ENCODE data around the gene RBM33.

RBM33 gene

DNA sequence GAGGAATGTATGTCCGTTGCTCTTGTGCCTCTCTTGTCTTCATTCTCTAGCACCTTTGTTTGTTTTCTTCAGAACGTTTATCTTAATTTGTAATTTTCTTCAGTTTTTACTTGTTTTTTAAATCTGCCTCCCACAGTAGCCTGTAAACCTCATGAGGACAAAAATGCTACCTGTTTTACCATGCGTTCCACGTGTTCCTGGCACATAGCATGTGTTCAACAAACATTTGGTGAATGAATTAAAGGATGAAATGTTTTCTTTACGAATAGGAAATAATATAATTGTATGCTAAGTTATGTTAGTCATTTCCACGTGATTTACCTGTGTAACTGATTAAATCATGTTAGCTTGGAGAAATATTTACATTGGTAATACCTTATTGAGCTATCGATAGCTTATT, 2.2 kb downstream of the RBM33 start:
- TF ChIP-seq, protein P1, sequence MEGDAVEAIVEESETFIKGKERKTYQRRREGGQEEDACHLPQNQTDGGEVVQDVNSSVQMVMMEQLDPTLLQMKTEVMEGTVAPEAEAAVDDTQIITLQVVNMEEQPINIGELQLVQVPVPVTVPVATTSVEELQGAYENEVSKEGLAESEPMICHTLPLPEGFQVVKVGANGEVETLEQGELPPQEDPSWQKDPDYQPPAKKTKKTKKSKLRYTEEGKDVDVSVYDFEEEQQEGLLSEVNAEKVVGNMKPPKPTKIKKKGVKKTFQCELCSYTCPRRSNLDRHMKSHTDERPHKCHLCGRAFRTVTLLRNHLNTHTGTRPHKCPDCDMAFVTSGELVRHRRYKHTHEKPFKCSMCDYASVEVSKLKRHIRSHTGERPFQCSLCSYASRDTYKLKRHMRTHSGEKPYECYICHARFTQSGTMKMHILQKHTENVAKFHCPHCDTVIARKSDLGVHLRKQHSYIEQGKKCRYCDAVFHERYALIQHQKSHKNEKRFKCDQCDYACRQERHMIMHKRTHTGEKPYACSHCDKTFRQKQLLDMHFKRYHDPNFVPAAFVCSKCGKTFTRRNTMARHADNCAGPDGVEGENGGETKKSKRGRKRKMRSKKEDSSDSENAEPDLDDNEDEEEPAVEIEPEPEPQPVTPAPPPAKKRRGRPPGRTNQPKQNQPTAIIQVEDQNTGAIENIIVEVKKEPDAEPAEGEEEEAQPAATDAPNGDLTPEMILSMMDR (IDR thresholded peaks at IDR 0.05; ENCODE audit: poor library complexity, severe bottlenecking): no peak
- ATAC-seq (ENCODE audit: low read depth) (no peak), DNase-seq (ENCODE audit: low spot score) (no peak)
- H3K4me1 ChIP-seq (ENCODE audit: insufficient read depth, poor library complexity, severe bottlenecking): peaks cover 8% of the 10 kb centered on the region
- H3K4me3 ChIP-seq (ENCODE audit: severe bottlenecking): no peak overlapping the region
- no peaks in the 10 kb centered on the region for H3K27me3 ChIP-seq (ENCODE audit: insufficient read depth, poor library complexity, severe bottlenecking)
- H3K9me3 ChIP-seq (ENCODE audit: severe bottlenecking): peaks cover 9% of the 10 kb centered on the region
- H3K36me3 ChIP-seq (ENCODE audit: low read depth): peaks cover 56% of the 10 kb centered on the region
- no peak overlapping the region for H3K27ac ChIP-seq (ENCODE audit: poor library complexity, severe bottlenecking)

DNA sequence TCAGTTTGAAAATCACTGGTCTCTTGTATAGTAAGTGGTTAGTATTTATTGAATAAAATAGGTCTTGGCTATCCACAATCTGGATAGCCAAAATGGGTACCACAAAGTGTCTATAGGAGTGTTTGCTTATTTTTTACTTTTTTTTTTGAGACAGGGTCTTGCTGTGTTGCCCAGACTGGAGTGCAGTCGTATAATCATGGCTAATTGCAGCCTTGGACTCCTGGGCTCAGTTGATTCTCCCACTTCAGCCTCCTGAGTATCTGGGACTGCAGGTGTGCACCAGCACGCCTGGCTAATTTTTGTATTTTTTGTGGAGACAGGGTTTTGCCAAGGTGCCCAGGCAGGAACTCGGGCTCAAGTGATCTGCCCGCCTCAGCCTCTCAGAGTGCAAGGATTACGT, 2.8 kb downstream of the RBM33 start:
- no peak overlapping the region for H3K4me3 ChIP-seq (ENCODE audit: severe bottlenecking)
- no peak overlapping the region for H3K27ac ChIP-seq (ENCODE audit: poor library complexity, severe bottlenecking)
- H3K36me3 ChIP-seq (ENCODE audit: low read depth): peaks cover 50% of the 10 kb centered on the region
- H3K9me3 ChIP-seq (ENCODE audit: severe bottlenecking): peaks cover 9% of the 10 kb centered on the region
- H3K4me1 ChIP-seq (ENCODE audit: insufficient read depth, poor library complexity, severe bottlenecking): peaks cover 13% of the 10 kb centered on the region
- DNase-seq (ENCODE audit: low spot score): no peak
- no peak for ATAC-seq (ENCODE audit: low read depth)
- TF ChIP-seq, protein P1 (IDR thresholded peaks at IDR 0.05; ENCODE audit: poor library complexity, severe bottlenecking): no peak
- no peaks in the 10 kb centered on the region for H3K27me3 ChIP-seq (ENCODE audit: insufficient read depth, poor library complexity, severe bottlenecking)

DNA sequence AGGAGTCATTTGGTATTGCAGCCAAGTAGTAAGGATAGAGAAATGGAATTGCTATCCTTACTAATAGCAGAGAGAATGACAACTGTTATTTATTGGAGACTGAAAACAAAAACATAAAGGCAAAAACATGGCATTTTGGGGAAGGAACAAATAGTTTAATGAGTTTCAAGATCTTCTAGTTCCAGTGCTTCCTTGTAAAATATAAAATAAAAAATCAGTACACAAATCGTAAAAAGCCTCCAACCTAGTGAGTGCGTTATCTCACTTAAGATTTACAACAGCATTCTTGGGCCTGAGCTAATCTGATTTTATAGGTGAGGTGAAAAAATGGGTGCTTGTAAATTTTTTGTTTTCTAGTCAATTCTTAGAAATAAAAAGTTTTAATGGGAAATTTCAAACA, 3.3 kb downstream of the RBM33 start:
- no peak for DNase-seq (ENCODE audit: low spot score)
- no peak overlapping the region for H3K4me3 ChIP-seq (ENCODE audit: severe bottlenecking)

DNA sequence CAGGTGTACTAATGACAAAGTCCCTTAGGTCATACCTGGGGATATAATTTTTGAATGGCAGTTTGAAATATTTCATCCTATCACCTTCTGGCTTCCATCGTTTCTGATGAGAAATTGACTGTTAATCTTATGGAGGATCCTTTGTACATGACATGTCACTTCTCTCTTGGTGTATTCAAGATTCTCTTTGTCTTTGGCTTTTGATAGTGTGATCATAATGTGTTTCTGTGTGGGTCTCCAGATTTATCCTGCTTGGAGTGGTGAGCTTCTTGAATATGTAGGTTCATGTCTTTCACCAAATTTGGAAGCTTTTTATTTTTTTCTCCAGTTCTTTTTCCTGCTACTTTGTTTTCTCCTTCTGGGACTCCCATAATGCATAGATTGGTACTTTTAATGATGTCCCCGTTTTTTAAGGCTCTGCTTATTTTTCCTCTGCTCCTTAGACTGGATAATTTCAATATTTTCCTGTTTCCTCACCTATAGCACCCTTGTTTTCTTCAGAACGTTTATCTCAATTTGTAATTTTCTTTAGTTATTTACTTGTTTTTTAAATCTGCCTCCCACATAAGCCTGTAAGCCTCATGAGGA, 4.4 kb downstream of the RBM33 start:
- no peak for DNase-seq (ENCODE audit: low spot score)
- Histone ChIP-seq H3K27ac (ENCODE audit: poor library complexity, severe bottlenecking) (no peak overlapping the region), H3K9me3 (ENCODE audit: severe bottlenecking) (peaks cover 9% of the 10 kb centered on the region), H3K27me3 (ENCODE audit: insufficient read depth, poor library complexity, severe bottlenecking) (no peaks in the 10 kb centered on the region), H3K36me3 (ENCODE audit: low read depth) (peaks cover 42% of the 10 kb centered on the region), H3K4me3 (ENCODE audit: severe bottlenecking) (no peak overlapping the region), H3K4me1 (ENCODE audit: insufficient read depth, poor library complexity, severe bottlenecking) (peaks cover 28% of the 10 kb centered on the region)
- ATAC-seq (ENCODE audit: low read depth): no peak
- TF ChIP-seq, protein P1 (IDR thresholded peaks at IDR 0.05; ENCODE audit: poor library complexity, severe bottlenecking): no peak

More for the DNA sequence above, 3.3 kb downstream of the RBM33 start:
- Histone ChIP-seq H3K27ac (ENCODE audit: poor library complexity, severe bottlenecking) (no peak overlapping the region), H3K9me3 (ENCODE audit: severe bottlenecking) (peaks cover 9% of the 10 kb centered on the region), H3K27me3 (ENCODE audit: insufficient read depth, poor library complexity, severe bottlenecking) (no peaks in the 10 kb centered on the region), H3K36me3 (ENCODE audit: low read depth) (peaks cover 45% of the 10 kb centered on the region), H3K4me1 (ENCODE audit: insufficient read depth, poor library complexity, severe bottlenecking) (peaks cover 18% of the 10 kb centered on the region)
- no peak for ATAC-seq (ENCODE audit: low read depth)
- TF ChIP-seq, protein P1 (IDR thresholded peaks at IDR 0.05; ENCODE audit: poor library complexity, severe bottlenecking): no peak

DNA sequence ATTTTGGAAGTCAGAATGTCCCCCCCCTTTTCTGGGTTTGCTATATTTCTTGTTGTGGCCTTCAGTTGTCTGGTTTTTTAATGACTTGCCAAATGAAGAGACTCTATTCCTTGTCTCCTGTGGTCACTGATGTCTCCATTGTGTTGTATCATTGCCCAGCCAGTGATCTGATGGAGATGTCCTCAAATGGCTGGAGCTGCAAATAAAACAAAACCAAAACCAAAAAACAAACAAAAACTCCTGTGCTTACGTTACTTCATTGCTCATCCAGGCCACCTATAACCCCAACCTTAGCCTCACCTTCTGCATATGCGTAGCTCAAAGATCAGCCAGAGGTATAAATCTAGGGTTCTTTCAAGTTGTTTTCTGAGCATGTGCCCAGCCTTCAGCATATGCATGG, 5.1 kb downstream of the RBM33 start:
- Histone ChIP-seq H3K36me3 (ENCODE audit: low read depth) (peaks cover 42% of the 10 kb centered on the region), H3K4me3 (ENCODE audit: severe bottlenecking) (no peak overlapping the region), H3K4me1 (ENCODE audit: insufficient read depth, poor library complexity, severe bottlenecking) (peaks cover 32% of the 10 kb centered on the region), H3K9me3 (ENCODE audit: severe bottlenecking) (peaks cover 9% of the 10 kb centered on the region), H3K27ac (ENCODE audit: poor library complexity, severe bottlenecking) (no peak overlapping the region), H3K27me3 (ENCODE audit: insufficient read depth, poor library complexity, severe bottlenecking) (no peaks in the 10 kb centered on the region)
- DNase-seq (ENCODE audit: low spot score) (no peak), ATAC-seq (ENCODE audit: low read depth) (no peak)
- TF ChIP-seq, protein P1 (IDR thresholded peaks at IDR 0.05; ENCODE audit: poor library complexity, severe bottlenecking): no peak
